Amniotic stem cell (primary cell): ENCODE data around the gene GPC5.

Source experiments
- DNase-seq: peaks from one replicate; lab custom pipeline; 2025; lab: John Stamatoyannopoulos, UW

GPC5 gene

GRCh38 chr13:92017737-92018136 is 619.3 kb downstream of the GPC5 start:
- DNase-seq = no peak

DNA sequence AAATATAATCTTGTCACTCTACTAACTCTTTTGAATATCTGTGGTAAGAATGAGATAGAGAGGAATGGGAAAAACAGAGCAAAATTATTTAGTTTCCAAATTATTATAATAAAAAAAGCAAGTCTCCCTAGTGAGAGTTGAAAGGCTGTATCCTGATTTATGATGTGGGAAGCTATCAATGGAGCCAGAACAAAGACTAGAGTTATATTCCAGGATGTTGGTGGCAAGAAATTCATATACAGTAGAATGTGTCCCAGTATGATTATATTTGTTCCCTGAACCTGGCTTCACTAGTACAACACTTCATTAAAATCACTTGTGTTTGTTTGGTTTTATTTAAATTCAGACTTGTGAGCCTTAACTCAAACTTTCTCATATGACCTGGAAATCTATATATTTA is 630.3 kb downstream of the GPC5 start:
- no peak for DNase-seq

DNA sequence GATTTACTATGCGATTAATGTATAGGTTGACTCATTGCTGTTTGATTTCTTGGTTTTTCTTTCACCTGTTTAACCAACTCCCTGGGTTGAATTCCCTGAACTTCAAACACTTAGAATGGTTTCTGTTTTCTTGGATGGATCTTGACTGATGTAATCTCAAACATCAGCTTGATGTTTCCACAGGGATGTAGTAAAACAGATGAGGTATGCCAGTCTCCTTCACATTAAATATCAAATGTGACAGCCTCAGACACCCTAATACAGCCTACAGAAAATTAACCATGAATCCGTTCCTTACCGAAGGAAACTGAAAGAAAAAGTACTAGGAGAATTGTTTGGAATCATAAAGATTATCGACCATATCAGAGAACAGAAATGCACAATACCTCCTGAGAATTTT is 631.2 kb downstream of the GPC5 start:
- DNase-seq = no peak

GRCh38 chr13:92038905-92039304 is 640.5 kb downstream of the GPC5 start:
- no peak for DNase-seq

GRCh38 chr13:92042522-92042921 is 644.1 kb downstream of the GPC5 start:
- no peak for DNase-seq

- DNase-seq = no peak
Measured at GRCh38 chr13:92044351-92044750, 645.9 kb downstream of the GPC5 start.

- DNase-seq = no peak
Measured at GRCh38 chr13:92054389-92054788, 656.0 kb downstream of the GPC5 start.

DNA sequence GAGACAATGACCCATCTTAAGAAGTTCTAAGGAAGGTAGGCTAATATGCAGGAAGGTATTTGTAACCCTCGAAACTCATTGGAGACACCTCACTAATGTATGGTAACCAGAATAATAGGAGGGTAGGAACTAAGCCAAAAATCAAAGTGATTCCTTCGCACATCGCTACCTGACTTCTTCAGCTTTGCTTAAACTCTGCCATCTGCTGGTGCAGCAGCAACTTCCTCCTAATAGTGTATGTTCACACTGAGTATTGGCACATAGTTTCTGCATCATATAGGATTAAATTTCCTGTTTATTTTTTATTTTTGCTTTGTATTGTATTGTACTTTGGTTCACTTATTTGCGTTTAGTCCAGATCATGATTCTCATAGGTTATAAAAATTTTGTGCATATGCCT is 676.2 kb downstream of the GPC5 start:
- DNase-seq = no peak

DNA sequence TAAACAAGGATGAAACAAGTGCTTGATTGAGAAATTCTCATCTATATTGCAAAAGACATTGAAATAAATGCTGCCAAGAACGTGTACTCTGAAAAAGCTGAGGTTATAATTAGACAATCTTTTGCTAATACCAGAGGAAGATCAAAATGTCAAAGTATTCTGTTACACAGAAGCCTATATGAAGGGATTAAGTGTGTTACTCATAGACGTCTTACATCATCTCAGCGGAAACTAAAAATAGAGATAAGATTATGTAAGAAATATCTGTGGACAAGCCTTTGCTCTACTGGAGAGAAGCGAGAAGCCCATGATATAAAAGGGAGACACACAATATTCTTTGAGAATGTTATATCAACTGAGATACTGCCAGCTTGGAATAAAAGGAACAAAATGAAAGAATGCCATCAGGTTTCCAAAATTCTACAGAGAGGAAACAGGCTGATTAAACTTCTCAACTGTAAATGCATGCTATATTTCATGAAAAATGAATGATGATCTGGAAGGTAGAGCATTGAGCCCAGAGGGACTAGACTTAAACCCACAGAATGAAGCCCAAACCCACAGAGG is 699.0 kb downstream of the GPC5 start:
- DNase-seq = no peak

DNA sequence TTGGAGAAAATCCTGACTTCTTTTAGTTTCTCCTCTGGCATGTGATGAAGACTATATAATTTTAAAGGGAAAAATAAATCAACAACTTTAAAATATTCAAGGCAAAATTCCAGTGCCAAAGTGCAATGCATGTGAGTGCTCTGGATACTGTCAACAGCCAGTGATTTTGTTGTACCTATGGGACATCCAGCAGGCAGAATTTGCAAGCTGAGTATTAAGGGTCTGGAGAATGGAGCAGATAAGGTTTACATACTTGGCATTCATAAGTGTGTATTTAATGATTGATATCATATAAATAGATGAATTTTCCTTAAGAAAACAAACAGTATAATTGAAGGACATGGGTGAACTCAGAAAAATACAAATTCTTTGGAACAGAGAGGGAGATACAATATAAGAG is 703.4 kb downstream of the GPC5 start:
- DNase-seq = no peak

DNA sequence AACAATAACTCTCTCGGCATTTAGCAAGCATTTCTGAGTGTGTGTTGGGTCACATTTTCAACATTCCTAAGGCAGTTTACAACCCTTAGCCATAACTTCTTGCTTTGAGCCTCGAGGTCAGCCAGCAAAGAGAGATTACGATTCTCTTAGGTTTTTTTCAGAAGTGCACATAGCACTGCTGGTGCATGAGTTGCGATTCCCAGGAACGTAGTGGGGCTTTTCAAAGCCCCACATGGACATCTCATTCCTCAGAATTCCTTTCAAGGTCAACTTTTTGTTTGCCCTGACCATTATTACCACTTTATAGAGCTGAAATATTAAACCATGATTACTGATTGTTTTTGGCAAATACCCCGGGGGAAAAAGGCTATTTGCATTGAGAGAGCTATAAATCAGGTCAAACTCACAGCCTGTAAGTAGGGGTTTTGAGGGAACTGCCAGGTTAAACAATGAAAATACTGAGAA is 705.3 kb downstream of the GPC5 start:
- no peak for DNase-seq

DNA sequence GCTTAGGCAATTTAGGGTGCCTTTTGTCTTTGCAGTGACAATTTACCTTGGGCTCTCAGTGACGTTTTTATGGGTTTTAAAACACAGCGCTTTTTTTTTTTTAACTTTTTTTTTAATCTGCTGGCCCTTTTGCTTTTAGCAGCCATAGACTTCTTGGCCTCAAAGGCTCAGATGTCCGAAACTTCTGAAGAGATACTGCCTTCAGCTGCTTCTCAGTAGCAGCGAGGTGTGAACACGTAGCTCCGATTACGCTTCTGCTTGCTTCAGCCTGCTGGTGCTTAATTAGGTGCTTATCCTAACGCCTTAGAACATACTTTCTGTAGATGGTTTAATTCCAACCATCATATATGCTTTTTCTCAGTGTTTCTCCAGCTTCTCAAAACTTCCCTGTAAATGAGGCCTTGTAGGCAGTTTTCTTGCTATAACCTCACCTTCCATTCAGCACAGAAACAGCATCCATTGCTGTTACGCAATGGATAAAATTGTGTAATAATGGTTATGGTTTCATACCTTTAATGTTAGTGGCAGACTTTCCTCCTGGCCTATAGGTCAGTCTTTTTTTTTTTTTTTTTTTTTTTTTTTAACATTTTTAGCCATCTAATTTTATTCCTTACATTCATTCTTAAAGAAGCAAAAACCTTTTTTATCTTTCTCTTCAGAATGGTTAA is 723.9 kb downstream of the GPC5 start:
- DNase-seq = no peak

GRCh38 chr13:92126399-92126798 is 728.0 kb downstream of the GPC5 start:
- no peak for DNase-seq

DNA sequence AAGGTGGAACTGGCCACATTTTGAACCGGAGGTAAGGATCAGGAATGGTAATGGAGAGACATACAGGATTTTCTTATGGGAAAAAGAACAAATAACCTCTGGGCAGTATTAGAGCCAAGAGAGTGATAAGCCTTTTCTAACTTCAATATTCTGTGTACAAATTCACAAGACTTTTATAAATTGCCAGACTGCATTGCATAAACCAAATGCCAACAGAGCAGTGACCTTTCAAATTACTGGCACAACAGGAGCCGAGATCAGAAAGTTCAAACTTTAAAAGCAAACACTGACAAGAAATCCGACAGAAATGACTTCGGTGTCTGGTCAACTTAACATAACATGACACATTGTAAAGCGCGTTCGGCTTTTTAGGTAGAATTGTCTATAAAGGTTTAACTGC is 737.1 kb downstream of the GPC5 start:
- DNase-seq = no peak

- no peak for DNase-seq
Measured at GRCh38 chr13:92136449-92137155, 738.2 kb downstream of the GPC5 start.

GRCh38 chr13:92137520-92137919 is 739.1 kb downstream of the GPC5 start:
- no peak for DNase-seq

DNA sequence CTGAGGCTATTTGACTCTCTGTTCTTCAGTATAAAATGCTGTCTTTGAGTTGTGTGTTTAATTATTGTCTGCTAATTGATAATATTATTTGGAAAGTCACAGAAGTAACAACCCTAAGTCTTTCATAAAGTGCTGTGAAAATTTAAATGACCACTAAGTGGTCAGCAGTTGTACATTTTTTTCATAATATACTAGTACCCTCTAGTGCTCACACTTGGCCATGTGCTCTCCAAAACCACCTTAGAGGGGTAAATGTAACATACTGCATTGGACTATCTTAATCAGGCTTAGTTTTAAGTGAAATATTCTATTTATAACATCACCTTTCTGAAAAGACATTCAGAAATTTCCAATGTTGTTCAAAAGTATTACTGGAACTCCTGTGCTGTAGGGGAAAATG is 745.3 kb downstream of the GPC5 start:
- DNase-seq = no peak

DNA sequence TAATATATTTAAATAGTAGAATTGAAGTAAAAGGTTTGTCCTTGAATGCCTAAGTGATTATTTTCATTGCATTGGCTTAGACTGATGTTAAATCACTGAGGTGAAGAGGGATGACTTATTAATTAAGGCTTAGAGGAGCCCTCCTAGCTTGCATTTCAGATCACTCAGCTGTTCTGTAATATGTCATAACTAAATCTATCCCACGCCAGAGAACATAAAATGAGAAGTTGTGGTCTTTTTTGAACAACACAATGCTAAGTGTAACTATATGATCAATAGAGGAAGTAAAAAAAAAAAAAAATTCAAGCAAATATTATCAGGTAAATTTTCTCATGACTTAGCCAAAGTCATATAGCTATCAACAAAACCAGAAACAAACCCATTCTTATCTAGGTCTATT is 752.2 kb downstream of the GPC5 start:
- DNase-seq = no peak

DNA sequence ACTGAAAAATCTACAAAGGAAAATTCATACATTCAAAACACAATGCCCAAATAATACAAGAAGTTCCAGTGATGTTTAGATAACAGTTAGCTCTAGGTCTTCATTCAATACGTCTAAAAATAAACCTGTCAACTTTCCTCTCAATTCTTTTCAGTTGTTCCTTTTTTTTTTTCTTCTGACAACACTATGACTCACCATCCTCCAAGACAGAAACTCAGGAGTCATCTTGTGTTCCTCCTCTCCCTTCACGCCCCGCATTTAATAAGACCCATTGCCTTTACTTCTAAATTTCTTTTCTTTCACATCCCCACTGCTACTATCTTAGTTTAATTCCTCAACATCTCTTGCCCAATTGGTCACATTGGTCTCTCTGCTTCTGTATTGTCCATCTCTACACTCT is 759.9 kb downstream of the GPC5 start:
- DNase-seq = no peak

DNA sequence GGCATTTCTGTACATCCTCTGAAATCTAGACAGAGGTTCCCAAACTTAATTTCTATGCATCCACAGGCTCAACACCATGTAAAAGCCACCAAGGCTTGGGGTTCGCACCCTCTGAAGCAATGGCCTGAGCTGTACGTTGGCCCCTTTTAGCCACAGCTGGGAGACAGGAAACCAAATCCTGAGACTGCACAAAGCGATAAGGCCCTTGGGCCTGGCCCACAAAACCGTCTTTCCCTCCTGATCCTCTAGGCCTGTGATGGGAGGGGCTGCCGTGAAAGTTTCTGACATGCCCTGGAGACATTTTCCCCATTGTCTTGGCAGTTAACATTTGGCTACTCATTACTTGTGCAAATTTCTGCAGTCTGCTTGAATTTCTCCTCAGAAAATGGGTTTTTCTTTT is 766.4 kb downstream of the GPC5 start:
- no peak for DNase-seq

- DNase-seq = no peak
Measured at GRCh38 chr13:92172191-92172590, 773.8 kb downstream of the GPC5 start.

DNA sequence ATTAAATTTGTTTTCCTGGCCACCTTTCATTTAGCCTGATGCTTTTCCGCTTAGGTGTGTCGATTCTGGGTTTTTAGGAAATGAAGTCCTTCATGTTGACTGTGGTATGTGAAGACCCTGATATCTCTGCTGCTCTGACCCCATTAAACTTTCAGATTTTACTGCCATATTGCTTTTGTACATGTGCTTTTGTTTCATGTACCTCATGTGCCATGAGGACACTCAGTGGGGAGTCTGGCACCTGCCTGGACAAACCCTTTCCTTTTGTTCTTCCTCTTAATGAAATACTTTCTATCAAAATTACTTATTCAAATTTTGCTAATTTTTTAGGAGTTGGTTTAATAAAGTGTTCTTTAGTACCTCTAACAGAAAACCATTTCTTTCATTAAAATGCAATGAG is 774.8 kb downstream of the GPC5 start:
- DNase-seq = no peak

GRCh38 chr13:92175330-92175729 is 776.9 kb downstream of the GPC5 start:
- no peak for DNase-seq

GRCh38 chr13:92177966-92178365 is 779.5 kb downstream of the GPC5 start:
- DNase-seq = no peak
